BJ (cell line): ENCODE data around the gene MAD2L1BP. TPM values are rescaled to one million over a fixed set of nuclear protein-coding genes. Genes with fewer than 3 reads are reported as not detected.
A peak's percentile ranks its signal among the peaks of the same experiment; 100 is the strongest.

Source experiments
- CTCF ChIA-PET: fragments of 350-600 bp; formaldehyde crosslinking; extraction: SDS; loops from one replicate; lab custom pipeline; 2021; ENCODE audit warnings: antibody characterized with exemption, inconsistent platforms; lab: Yijun Ruan, JAX
- POLR2A ChIA-PET: fragments of 300-600 bp; sonication (Branson Sonifier 250); formaldehyde crosslinking; extraction: SDS; loops from one replicate; lab custom pipeline; 2021; ENCODE audit warnings: antibody characterized with exemption; lab: Charles Lee
- DNase-seq: peaks from one replicate; pipeline ENCODE4 v3.0.0-alpha.2; 2011; ENCODE audit warnings: low read depth
- H3K27me3 ChIP-seq: 2 replicates; pipeline ENCODE4 v1.6.0; 2011; ENCODE audit warnings: low read length; ENCODE audit not compliant: control insufficient read depth, insufficient read depth
- H3K36me3 ChIP-seq: 2 replicates; pipeline ENCODE4 v1.5.1; 2011; ENCODE audit warnings: low read length; ENCODE audit not compliant: control insufficient read depth, insufficient read depth
- H3K4me3 ChIP-seq: 2 replicates; pipeline ENCODE4 v1.5.1; 2011; ENCODE audit warnings: low read depth, mild to moderate bottlenecking, control low read depth, low read length
- polyA plus RNA-seq: library from polyadenylated mRNA; depleted of rRNA; stranded (reverse); fragments of >200 nt; gene quantifications from 2 replicates; pipeline ENCODE4 v1.2.3, GENCODE V29; 2011
- TF ChIP-seq, protein P1 (sequence below): IDR thresholded peaks from 2 replicates; pipeline ENCODE4 v1.5.1; 2011; ENCODE audit warnings: low read depth, mild to moderate bottlenecking, control low read depth, inconsistent platforms, low read length, moderate library complexity; ENCODE audit not compliant: insufficient read depth

The MAD2L1BP gene
- polyA plus RNA-seq, 1 experiment, result 39.3 TPM

DNA sequence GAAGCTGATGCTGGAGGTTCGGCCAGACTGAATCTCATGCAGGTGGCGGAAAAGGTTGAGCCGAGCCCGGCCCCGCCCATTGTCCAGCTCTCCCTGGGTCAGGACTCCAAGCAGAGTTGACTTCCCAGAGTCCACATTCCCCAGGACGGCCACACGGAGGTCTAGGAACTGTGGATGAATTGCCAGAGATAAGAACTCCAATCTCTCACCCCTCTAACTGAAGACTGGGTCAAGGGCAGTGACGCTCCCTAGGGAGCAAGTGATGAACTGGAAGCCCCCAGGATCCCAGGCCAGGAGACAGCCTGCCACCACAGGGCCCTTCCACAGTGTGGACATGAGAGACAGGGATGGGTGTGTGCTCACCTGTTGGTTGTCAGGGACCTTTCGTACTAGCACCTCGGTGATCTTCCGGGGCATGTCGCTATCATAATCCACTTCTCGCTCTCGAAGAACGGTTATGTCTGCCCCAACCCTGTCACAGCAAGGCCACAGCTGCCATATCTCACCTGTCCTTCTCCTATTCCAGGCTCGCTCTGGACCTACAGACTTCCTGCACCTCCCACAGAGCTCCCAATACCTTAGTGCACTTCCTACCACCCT is 10.1 kb upstream of the MAD2L1BP start:
- ChIA-PET POLR2A (no interaction called here), CTCF (interaction anchor here (1.0 kb wide), 1 partner anchor 12 kb away, joined by 3 read pairs; no protein-coding TSS in a partner anchor)
- no peak for DNase-seq
- Histone ChIP-seq H3K36me3 (peaks cover 48% of the 10 kb centered on the region), H3K4me3 (no peak overlapping the region), H3K27me3 (no peaks in the 10 kb centered on the region)
- TF ChIP-seq, protein P1, sequence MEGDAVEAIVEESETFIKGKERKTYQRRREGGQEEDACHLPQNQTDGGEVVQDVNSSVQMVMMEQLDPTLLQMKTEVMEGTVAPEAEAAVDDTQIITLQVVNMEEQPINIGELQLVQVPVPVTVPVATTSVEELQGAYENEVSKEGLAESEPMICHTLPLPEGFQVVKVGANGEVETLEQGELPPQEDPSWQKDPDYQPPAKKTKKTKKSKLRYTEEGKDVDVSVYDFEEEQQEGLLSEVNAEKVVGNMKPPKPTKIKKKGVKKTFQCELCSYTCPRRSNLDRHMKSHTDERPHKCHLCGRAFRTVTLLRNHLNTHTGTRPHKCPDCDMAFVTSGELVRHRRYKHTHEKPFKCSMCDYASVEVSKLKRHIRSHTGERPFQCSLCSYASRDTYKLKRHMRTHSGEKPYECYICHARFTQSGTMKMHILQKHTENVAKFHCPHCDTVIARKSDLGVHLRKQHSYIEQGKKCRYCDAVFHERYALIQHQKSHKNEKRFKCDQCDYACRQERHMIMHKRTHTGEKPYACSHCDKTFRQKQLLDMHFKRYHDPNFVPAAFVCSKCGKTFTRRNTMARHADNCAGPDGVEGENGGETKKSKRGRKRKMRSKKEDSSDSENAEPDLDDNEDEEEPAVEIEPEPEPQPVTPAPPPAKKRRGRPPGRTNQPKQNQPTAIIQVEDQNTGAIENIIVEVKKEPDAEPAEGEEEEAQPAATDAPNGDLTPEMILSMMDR, result no peak

DNA sequence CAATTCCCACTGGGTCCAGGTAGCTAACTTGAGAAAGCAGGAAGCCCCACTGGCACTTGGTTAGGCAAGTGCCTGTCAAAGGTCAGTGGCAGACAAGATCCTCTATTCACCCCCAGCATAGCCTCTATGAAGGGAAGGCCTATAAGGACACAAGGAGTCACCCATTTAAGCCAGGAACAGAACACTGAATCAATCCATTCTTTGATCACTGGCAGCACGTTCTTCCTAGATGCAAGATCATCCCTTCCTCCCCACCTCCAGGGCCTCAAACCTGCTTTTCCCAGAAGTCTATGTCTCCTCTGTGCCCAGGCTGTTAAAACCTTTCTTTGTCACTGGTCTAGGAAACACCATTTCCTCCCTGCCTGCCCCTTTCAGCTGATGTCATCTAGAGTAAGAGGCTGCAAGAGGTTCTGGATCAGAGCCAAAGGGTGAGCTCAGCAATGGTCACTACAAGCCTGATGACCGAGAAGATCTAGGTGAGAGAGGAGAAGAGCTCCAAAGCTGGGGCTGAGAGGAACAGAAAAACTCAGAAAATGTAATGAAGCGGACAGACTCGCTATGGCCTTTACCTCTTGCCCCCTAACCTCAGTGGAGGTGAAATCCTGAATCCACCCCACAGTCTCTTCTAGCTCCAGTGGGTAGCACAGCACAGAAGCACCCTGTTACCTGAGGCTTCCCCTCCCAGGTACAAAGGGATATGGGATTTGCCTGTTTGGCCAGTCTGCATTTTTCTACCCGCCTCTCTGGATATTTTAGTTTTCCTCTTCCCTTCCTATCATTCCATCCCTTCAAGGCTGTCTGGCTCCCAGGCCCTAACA is 8.4 kb upstream of the MAD2L1BP start:
- no peaks in the 10 kb centered on the region for H3K27me3 ChIP-seq
- H3K4me3 ChIP-seq, result peak overlapping the region; percentile 18
- TF ChIP-seq, protein P1, result no peak
- POLR2A ChIA-PET, result no interaction called here
- peak; percentile 83 for DNase-seq
- CTCF ChIA-PET, result interaction anchor here (0.7 to 1.0 kb wide), 3 partner anchors 10 to 142 kb away, joined by 3 read pairs; no protein-coding TSS in a partner anchor
- peaks cover 34% of the 10 kb centered on the region for H3K36me3 ChIP-seq

DNA sequence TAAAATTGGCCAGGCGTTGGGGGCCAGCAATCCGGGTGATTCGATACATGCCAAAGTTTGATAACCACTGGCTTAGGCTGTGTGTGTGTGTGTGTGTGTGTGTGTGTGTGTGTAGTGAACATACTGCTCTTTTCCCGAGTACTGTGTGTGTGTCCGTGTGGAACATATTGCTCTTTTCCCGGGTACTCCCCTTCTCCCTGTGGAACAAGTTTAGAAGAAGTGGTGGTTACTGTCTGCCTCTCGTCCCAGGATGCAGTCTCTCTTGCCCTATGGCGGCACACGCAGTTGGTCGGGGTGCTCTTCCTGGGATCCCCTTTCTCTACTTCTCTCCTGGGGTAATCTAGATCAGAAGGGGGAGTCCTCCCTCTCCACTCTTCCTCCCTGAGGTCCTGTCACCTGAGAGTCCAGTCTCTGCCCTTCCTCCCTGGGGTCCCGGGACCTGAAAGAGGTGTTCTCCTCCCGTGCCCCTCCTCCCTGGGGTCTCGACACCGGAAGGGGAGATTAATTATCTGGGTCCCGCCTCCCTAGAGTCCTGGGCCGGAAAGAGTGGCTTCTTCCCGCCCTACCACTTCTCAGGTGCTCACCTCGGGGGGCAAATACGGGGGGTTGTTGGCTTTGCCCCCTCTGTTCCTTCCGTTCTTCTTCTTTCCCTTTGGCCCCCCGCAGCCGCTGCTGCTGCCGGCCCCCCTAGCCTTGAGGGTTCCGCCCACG is 7.1 kb upstream of the MAD2L1BP start:
- H3K36me3 ChIP-seq, result peaks cover 26% of the 10 kb centered on the region
- H3K27me3 ChIP-seq, result no peaks in the 10 kb centered on the region
- ChIA-PET POLR2A (interaction anchor here (1.9 kb wide), 1 partner anchor 17 kb away, joined by 10 read pairs; the partner anchor contains the start of gene RSPH9), CTCF (interaction anchor here (0.7 to 1.5 kb wide), 6 partner anchors 20 to 450 kb away, joined by 3 to 6 read pairs (median 4); no protein-coding TSS in a partner anchor)
- no peak for DNase-seq
- peak overlapping the region; percentile 80 for H3K4me3 ChIP-seq
- TF ChIP-seq, protein P1, result no peak

DNA sequence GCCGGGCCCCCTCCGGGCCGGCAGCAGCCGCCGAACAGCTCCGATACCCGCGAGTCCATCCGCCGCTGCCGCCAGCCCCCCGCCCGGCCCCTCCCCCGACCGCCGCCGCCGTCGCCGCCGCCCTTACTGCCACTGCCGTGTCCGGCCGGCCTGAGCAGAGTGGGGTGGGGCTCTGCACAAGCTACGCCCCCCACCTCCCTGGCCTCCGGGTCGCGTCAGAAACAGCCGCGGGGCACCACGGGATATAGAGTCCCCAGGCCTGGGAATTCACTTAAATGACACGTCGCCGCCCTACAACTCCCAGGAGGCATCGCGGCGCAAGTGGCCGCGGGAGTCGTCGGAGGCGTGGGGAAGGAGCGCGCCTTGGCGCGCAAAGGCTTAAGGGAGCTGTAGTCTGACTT is 6.5 kb upstream of the MAD2L1BP start, which contains the start of gene GTPBP2:
Gene GTPBP2 (minus strand): TSS at position 161 of the 401 bp plus-strand sequence. CDS start 102 bp downstream, at position 59.
- peak; percentile 97 for DNase-seq
- TF ChIP-seq, protein P1, result no peak
- Histone ChIP-seq H3K4me3 (peak within 1 kb of the TSS; percentile 80), H3K27me3 (no peaks in the 10 kb centered on the region), H3K36me3 (peaks cover 21% of the 10 kb centered on the region)
- CTCF ChIA-PET, result interaction anchor here (1.0 to 1.5 kb wide), 6 partner anchors 21 to 450 kb away, joined by 3 to 6 read pairs (median 4); no protein-coding TSS in a partner anchor
- POLR2A ChIA-PET, result interaction anchor here (0.6 to 1.9 kb wide), 4 partner anchors 16 to 883 kb away, joined by 3 to 10 read pairs (median 4); partner anchors contain the start of genes HSP90AB1, RSPH9, TBCC and VEGFA
